Breast epithelium (tissue), 4 donors: ENCODE data around the gene CDC25A. TPM values are rescaled to one million over a fixed set of nuclear protein-coding genes. Genes with fewer than 3 reads are reported as not detected.

ENCODE experiments used
- DNase-seq, 2 donors: peaks; one replicate each; pipeline ENCODE4 v3.0.0-alpha.2; 2019; ENCODE audit warnings: low spot score in 2 of 2
- H3K27ac ChIP-seq, 2 donors: fragments of 200-600 bp; sonication (generic) in 1 of 2; one replicate each; pipeline ENCODE4 v1.5.1; 2016 to 2019; ENCODE audit warnings: mild to moderate bottlenecking in 1 of 2
- H3K27me3 ChIP-seq, 2 donors: fragments of 200-600 bp; sonication (generic) in 1 of 2; one replicate each; pipeline versions ENCODE4 v1.5.1 to v1.6.0; 2017 to 2019; ENCODE audit warnings: control low read depth in 1 of 2, mild to moderate bottlenecking in 1 of 2
- H3K36me3 ChIP-seq: fragments of 200-600 bp; one replicate; pipeline ENCODE4 v1.5.1; 2019
- H3K4me1 ChIP-seq, 2 donors: fragments of 200-600 bp; sonication (generic); one replicate each; pipeline ENCODE4 v1.5.1; 2016 to 2019; ENCODE audit warnings: control low read depth in 1 of 2
- H3K4me3 ChIP-seq, 3 donors: fragments of 200-600 bp; sonication (generic); 1 replicate in 2 of 3; 2 replicates in 1 of 3; pipeline ENCODE4 v1.5.1; 2016 to 2019; ENCODE audit warnings: mild to moderate bottlenecking in 3 of 3, moderate library complexity in 2 of 3
- H3K9me3 ChIP-seq, 2 donors: fragments of 200-600 bp; sonication (generic) in 1 of 2; one replicate each; pipeline ENCODE4 v1.5.1; 2016 to 2019; ENCODE audit warnings: control low read depth in 1 of 2
- POLR2A ChIP-seq: fragments of 450-650 bp; IDR thresholded peaks from one replicate; pipeline ENCODE4 v1.6.1; 2016; ENCODE audit warnings: antibody characterized with exemption, mild to moderate bottlenecking, moderate library complexity
- POLR2AphosphoS5 ChIP-seq, 3 donors: sonication (generic); formaldehyde crosslinking; IDR thresholded peaks; one replicate each; pipeline ENCODE4 v1.6.1; 2017; ENCODE audit warnings: antibody characterized with exemption in 3 of 3
- intact Hi-C: fragments of 100-400 bp; cut with DNase I; formaldehyde crosslinking; loops from one replicate; pipeline ENCODE4 v1.15.1; 2023; ENCODE audit warnings: low total_unique reads
- total RNA-seq, 3 donors: library from RNA; depleted of rRNA; stranded (reverse); fragments of >200 nt; gene quantifications; one replicate each; pipeline ENCODE4 v1.1.0, GENCODE V29; 2016
- TF ChIP-seq, protein P1 (sequence below), 3 donors: fragments of 450-650 bp; IDR thresholded peaks; one replicate each; pipeline ENCODE4 v1.5.1; 2016 to 2017; ENCODE audit warnings: antibody characterized with exemption in 3 of 3, mild to moderate bottlenecking in 3 of 3, moderate library complexity in 3 of 3

The CDC25A gene
- total RNA-seq = 1 to 10 TPM in 2 of 3 donors, under 1 TPM in 1; 0.80 to 2.6 (median 1.3) TPM

DNA sequence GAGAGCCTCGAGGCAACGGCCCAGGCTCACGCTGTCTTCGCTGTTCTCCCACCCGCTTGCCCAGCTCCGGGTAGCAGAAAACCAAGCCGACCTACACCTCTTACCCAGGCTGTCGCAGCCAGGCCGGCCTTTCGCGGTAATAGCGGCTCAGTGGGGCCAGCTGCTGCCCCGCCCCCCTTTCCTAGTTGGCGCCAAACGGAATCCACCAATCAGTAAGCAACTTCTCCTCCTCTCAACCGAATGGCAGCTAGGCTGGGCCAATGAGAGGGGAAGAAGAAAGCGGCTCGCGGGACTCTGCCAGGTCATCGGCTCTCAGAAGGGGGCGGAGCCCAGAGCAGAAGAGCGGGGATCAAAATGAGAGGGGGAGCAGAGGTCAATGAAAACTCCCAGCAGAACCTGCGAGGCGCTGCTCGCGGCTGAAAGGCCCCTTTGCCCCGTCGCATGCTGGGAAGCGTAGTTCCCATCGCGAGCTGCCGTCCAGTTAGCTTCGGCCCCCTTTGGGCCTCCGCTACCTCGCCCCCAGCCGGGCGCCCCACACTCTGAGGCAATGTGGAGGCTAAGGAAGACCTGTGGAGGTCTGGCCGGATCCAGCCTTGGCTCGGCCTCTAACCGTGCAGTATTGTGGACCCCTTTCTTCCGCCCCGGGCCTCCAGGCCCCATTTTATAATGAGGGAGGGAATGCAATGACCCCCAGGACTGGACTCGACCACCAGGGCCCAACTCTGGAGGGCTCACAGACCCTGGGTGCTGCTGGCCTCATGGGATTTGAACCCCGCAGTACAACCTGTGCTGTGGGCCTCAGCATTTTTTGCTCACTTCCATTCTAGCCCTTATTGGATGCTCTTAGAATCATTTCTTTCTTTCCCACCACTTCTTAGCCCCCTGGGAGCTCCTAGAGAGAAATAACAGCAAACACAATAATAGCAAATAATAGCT is at the start of gene CDC25A:
Gene CDC25A (minus strand): TSS at position 152 of the 936 bp plus-strand sequence. CDS start 470 bp downstream, outside the sequence.
- Histone ChIP-seq H3K27ac (peak within 1 kb of the TSS; percentile 4 to 37), H3K4me3 (peak within 1 kb of the TSS; percentile 61 to 89 (median 62)), H3K27me3 (no peaks in the 10 kb centered on the region), H3K9me3 (no peaks in the 10 kb centered on the region), H3K4me1 (no peaks in the 10 kb centered on the region), H3K36me3 (no peaks in the 10 kb centered on the region)
- TF ChIP-seq POLR2A (no peak), POLR2AphosphoS5 (IDR thresholded peaks at IDR 0.05) (peak; percentile 52 to 83 (median 67))
- intact Hi-C loops = no loop called here
- DNase-seq = peak; percentile 94 to 97

- H3K36me3 ChIP-seq = no peaks in the 10 kb centered on the region
- H3K4me1 ChIP-seq = no peaks in the 10 kb centered on the region
- TF ChIP-seq, protein P1, sequence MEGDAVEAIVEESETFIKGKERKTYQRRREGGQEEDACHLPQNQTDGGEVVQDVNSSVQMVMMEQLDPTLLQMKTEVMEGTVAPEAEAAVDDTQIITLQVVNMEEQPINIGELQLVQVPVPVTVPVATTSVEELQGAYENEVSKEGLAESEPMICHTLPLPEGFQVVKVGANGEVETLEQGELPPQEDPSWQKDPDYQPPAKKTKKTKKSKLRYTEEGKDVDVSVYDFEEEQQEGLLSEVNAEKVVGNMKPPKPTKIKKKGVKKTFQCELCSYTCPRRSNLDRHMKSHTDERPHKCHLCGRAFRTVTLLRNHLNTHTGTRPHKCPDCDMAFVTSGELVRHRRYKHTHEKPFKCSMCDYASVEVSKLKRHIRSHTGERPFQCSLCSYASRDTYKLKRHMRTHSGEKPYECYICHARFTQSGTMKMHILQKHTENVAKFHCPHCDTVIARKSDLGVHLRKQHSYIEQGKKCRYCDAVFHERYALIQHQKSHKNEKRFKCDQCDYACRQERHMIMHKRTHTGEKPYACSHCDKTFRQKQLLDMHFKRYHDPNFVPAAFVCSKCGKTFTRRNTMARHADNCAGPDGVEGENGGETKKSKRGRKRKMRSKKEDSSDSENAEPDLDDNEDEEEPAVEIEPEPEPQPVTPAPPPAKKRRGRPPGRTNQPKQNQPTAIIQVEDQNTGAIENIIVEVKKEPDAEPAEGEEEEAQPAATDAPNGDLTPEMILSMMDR (IDR thresholded peaks at IDR 0.05) = no peak
- no peak for TF ChIP-seq POLR2A
- no peak for TF ChIP-seq POLR2AphosphoS5 (IDR thresholded peaks at IDR 0.05)
- peak overlapping the region in 1 of 2 donors; percentile 57 for H3K27ac ChIP-seq
- no peak overlapping the region for H3K4me3 ChIP-seq
- no peaks in the 10 kb centered on the region for H3K27me3 ChIP-seq
- no peak for DNase-seq
- no peaks in the 10 kb centered on the region for H3K9me3 ChIP-seq
- intact Hi-C loops = no loop called here
Observed at GRCh38 chr3:48236531-48236930, 48.3 kb upstream of the CDC25A start.

DNA sequence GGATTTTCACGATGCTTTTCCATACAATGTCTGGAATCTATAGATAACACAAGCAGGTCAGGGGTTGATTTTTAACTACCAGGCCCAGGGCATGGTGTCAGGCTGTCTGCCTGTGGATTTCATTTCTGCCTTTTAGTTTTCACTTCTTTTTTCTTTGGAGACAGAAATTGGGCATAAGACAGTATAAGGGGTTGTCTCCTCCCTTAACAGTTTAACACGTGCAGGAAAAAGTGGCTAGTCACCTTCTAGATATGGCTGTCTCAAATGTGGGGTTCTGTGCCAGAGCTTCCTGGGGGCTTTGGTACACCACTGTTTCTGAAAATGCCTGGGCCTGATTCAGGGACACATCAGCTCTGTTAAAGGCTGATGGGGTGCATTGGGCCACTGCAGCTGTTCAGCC is 45.3 kb upstream of the CDC25A start:
- Histone ChIP-seq H3K27me3 (no peaks in the 10 kb centered on the region), H3K36me3 (no peaks in the 10 kb centered on the region), H3K4me3 (no peak overlapping the region), H3K4me1 (no peaks in the 10 kb centered on the region), H3K9me3 (no peaks in the 10 kb centered on the region), H3K27ac (no peak overlapping the region)
- TF ChIP-seq POLR2AphosphoS5 (IDR thresholded peaks at IDR 0.05) = no peak
- TF ChIP-seq, protein P1 (IDR thresholded peaks at IDR 0.05) = no peak
- no peak for TF ChIP-seq POLR2A
- no peak for DNase-seq
- intact Hi-C loops = no loop called here

DNA sequence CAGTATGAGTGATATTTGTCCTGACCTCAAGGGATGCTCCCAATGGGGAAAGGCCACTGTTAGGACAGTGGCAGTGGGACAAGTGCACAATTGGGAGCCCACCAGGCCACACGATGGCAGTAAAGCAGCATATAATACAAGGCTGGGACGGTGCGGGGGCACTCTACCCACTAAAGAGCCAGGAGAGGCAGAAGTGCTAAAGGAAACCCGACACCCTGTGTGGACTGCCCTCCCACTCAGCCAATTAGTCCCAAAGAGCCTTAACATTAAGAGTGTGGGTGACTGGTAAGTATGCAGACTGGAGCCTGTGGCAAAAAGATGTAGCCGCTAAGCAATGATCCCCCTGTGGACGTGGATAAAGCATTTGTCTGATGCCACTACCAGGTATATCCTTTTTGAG is 44.5 kb upstream of the CDC25A start:
- TF ChIP-seq, protein P1 (IDR thresholded peaks at IDR 0.05) = peak; percentile 14 to 57 (median 56)
- no peak for TF ChIP-seq POLR2AphosphoS5 (IDR thresholded peaks at IDR 0.05)
- H3K9me3 ChIP-seq = no peaks in the 10 kb centered on the region
- no peaks in the 10 kb centered on the region for H3K4me1 ChIP-seq
- H3K27ac ChIP-seq = no peak overlapping the region
- H3K36me3 ChIP-seq = no peaks in the 10 kb centered on the region
- H3K4me3 ChIP-seq = no peak overlapping the region
- no peaks in the 10 kb centered on the region for H3K27me3 ChIP-seq
- intact Hi-C loops = no loop called here
- DNase-seq = peak; percentile 64 to 66

DNA sequence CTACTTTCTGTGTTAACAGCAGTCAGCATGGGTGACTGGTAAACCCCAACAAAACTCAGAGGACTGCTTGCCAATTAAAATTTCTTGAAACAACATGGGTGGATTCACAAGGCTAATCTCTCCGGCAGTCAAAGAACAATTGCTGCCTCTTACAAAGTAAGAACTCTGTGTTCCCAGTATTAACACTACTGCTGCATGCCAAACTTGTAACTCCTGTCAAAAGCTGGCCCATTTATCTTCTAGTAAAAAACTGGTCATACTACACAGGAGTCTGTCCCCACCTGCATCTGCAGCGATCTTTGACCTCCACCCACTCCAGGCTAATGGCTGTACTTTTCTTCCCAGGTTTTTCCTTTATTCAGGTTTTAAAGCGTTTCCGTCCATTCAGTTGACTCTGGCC is 44.0 kb upstream of the CDC25A start:
- H3K4me3 ChIP-seq = no peak overlapping the region
- H3K4me1 ChIP-seq = no peaks in the 10 kb centered on the region
- intact Hi-C loops = no loop called here
- H3K36me3 ChIP-seq = no peaks in the 10 kb centered on the region
- no peak for DNase-seq
- TF ChIP-seq POLR2AphosphoS5 (IDR thresholded peaks at IDR 0.05) (no peak), POLR2A (no peak)
- TF ChIP-seq, protein P1 (IDR thresholded peaks at IDR 0.05) = no peak
- H3K9me3 ChIP-seq = no peaks in the 10 kb centered on the region
- H3K27ac ChIP-seq = no peak overlapping the region
- H3K27me3 ChIP-seq = no peaks in the 10 kb centered on the region
